ENCODE data around the gene SNRPD3.

Gene SNRPD3

GRCh38 chr22:24518771-24519485 is 36.9 kb upstream of the SNRPD3 start:
- TF ChIP-seq, protein P1, sequence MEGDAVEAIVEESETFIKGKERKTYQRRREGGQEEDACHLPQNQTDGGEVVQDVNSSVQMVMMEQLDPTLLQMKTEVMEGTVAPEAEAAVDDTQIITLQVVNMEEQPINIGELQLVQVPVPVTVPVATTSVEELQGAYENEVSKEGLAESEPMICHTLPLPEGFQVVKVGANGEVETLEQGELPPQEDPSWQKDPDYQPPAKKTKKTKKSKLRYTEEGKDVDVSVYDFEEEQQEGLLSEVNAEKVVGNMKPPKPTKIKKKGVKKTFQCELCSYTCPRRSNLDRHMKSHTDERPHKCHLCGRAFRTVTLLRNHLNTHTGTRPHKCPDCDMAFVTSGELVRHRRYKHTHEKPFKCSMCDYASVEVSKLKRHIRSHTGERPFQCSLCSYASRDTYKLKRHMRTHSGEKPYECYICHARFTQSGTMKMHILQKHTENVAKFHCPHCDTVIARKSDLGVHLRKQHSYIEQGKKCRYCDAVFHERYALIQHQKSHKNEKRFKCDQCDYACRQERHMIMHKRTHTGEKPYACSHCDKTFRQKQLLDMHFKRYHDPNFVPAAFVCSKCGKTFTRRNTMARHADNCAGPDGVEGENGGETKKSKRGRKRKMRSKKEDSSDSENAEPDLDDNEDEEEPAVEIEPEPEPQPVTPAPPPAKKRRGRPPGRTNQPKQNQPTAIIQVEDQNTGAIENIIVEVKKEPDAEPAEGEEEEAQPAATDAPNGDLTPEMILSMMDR (IDR thresholded peaks at IDR 0.05; ENCODE audit: extremely low read depth, insufficient read depth, missing control alignments) = no peak
- in situ Hi-C loops (cut with MboI; ENCODE audit: low pct_unique_long_range_greater_than_20kb, low sequenced_read_pairs, unreplicated experiment) = no loop called here

DNA sequence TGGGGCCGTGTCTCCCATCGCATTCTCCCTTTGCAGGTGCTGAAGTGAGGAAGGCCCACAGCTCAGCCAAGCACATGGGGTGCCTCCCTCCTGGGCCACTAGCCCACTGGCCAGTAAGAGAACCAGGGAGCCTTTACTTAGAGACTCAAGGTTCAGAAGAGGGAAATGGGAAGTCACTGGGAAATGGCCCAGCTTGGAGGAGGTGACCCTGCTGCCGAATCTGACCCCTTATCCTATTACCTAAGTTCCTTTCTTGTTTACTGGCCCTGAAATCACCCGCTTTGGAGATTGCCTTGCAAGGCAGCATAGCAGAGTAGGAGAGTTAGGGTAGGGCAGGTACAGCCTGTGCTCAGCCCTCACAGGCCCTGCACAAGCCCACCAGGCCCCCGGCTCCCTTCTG is 36.3 kb upstream of the SNRPD3 start:
- in situ Hi-C loops (cut with MboI; ENCODE audit: low pct_unique_long_range_greater_than_20kb, low sequenced_read_pairs, unreplicated experiment) = no loop called here
- DNase-seq (ENCODE audit: low spot score) = no peak
- TF ChIP-seq, protein P1 (IDR thresholded peaks at IDR 0.05; ENCODE audit: extremely low read depth, insufficient read depth, missing control alignments) = no peak

More at GRCh38 chr22:24518771-24519485, 36.9 kb upstream of the SNRPD3 start:
- no peak for DNase-seq (ENCODE audit: low spot score)

DNA sequence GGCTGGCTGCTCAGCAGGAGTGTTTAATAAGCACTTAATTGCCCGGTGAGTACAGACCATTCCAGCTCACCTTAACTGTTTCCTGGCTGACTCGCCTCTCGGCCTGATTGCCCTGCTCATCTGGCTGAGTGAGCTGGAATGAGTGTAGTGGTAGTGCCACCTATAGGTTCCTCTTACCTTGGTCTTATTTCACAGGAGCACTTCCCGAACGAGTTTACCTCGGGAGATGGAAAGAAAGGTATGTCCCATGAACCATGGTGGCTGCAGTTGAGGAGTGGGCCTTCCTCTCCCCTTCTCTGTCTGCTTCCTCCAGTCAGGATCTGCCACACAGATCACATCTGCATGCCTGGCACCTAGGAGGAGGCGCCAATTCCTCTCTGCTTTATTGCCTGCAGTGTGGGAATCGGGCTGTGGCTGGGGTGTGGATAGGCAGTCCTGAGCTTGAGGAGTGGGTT is 34.0 kb upstream of the SNRPD3 start:
- peak; percentile 66 for DNase-seq (ENCODE audit: low spot score)
- in situ Hi-C loops (cut with MboI; ENCODE audit: low pct_unique_long_range_greater_than_20kb, low sequenced_read_pairs, unreplicated experiment) = loop anchor here (10.0 kb wide), 1 partner anchor 197 kb away; no protein-coding TSS in a partner anchor
- TF ChIP-seq, protein P1 (IDR thresholded peaks at IDR 0.05; ENCODE audit: extremely low read depth, insufficient read depth, missing control alignments) = peak; percentile 66

DNA sequence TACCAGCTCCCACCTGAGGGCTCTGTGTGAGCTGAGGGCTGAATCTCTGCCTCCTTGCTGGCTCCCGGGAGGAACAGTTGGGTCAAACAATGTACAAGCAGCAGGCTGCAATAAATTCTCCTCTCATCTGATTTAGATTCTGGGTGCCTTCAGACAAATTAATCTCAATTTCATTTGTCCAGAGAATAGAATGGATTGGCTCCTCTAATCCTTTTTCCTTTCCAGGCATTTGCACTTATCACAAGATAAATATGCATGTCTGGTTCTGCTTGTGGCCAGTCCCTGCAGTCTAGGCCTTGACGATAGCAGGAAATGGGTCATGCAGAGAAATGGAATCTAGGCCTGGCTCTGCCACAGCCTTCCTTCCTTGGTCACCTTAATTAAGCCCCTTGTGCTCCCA is 31.9 kb upstream of the SNRPD3 start:
- in situ Hi-C loops (cut with MboI; ENCODE audit: low pct_unique_long_range_greater_than_20kb, low sequenced_read_pairs, unreplicated experiment) = loop anchor here (10.0 kb wide), 1 partner anchor 199 kb away; no protein-coding TSS in a partner anchor
- TF ChIP-seq, protein P1 (IDR thresholded peaks at IDR 0.05; ENCODE audit: extremely low read depth, insufficient read depth, missing control alignments) = no peak
- no peak for DNase-seq (ENCODE audit: low spot score)

- TF ChIP-seq, protein P1 (IDR thresholded peaks at IDR 0.05; ENCODE audit: extremely low read depth, insufficient read depth, missing control alignments) = peak; percentile 91
- peak; percentile 81 for DNase-seq (ENCODE audit: low spot score)
- in situ Hi-C loops (cut with MboI; ENCODE audit: low pct_unique_long_range_greater_than_20kb, low sequenced_read_pairs, unreplicated experiment) = loop anchor here (10.0 kb wide), 1 partner anchor 201 kb away; no protein-coding TSS in a partner anchor
These were observed 30.3 kb upstream of the SNRPD3 start for GRCh38 chr22:24525416-24526037.

DNA sequence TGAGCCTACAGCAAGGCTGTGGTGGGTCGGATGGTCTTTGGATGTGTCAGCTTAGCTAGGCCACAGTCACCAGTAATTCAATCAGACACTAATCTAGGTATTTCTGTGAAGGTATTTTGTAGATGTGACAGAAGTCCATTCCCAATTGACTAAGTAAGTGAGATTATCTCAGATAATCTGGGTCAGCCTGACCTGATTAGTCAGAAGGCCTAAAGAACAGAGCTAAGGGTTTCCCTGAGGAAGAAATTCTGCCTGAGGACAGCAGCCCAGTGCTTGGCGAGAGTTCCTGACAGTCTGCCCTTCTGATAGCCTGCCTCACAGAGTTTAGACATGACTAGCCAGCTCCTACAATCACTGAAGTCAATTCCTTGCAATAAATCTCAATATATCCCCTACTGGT is 29.6 kb upstream of the SNRPD3 start:
- in situ Hi-C loops (cut with MboI; ENCODE audit: low pct_unique_long_range_greater_than_20kb, low sequenced_read_pairs, unreplicated experiment) = loop anchor here (10.0 kb wide), 1 partner anchor 201 kb away; no protein-coding TSS in a partner anchor
- TF ChIP-seq, protein P1 (IDR thresholded peaks at IDR 0.05; ENCODE audit: extremely low read depth, insufficient read depth, missing control alignments) = no peak
- no peak for DNase-seq (ENCODE audit: low spot score)

Data from GM13977 (cell line).